ENCODE measurements around the gene CRTC3. TPM values are rescaled to one million over a fixed set of nuclear protein-coding genes. Genes with fewer than 3 reads are reported as not detected.

CRTC3 gene
- total and polyA plus RNA-seq, 2 of the 13 experiments (the other 11 are each of a cell fraction or from before 2014, with no cell fraction given), result 8.4 to 11.8 TPM

DNA sequence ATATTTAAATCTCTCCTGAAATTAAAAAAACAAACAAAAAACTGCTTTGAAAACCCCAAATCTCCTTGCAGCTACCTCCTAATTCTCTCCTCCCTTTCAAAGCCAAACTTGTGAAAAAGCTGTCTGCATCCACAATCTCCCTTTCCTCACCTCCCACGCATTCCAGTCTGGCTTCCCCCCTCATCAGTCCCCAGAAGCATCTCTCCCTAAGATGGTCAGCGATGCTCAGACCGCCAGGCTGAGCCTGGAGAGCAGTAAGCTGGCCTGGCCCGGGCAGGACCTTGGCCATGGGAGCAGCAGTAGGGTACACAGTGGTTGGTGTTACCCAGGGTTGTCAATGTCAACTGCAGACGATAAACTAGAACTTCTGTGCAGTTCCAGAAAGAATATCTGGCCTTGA lies 154.6 kb downstream of the CRTC3 start:
- in situ Hi-C loops (cut with HindIII; ENCODE audit: extremely low pct_ligation_motif_present, low pct_unique_long_range_greater_than_20kb) (no loop called here), intact Hi-C loops (cut with micrococcal nuclease; ENCODE audit: unreplicated experiment) (no loop called here)
- BruUV-seq (replicated peaks), result no TSS peak
- FAIRE-seq (no peak), ATAC-seq (no peak), DNase-seq (ENCODE audit: low spot score) (no peak)
- Histone ChIP-seq H3K9me3 (ENCODE audit: low read length) (no peaks in the 10 kb centered on the region), H3K27ac (ENCODE audit: extremely low read length, insufficient read depth, low read length) (no peak overlapping the region), H2AFZ (ENCODE audit: low read length) (no peak overlapping the region), H3K36me3 (replicated peaks in 1 of 2; ENCODE audit: control insufficient read depth in 1 of 2, insufficient read depth in 2 of 2, low read length in 2 of 2) (no peaks in the 10 kb centered on the region), H3K9ac (ENCODE audit: insufficient read depth, low read depth, low read length) (no peak overlapping the region), H3K79me2 (ENCODE audit: insufficient read depth, low read length) (no peaks in the 10 kb centered on the region), H3K27me3 (ENCODE audit: control insufficient read depth in 1 of 2, insufficient read depth in 2 of 2, low read length in 2 of 2) (no peaks in the 10 kb centered on the region; a peak in 1 of 5 replicates), H3K4me2 (ENCODE audit: low read depth, low read length) (no peak overlapping the region), H3K4me1 (ENCODE audit: insufficient read depth, low read length) (no peaks in the 10 kb centered on the region), H4K20me1 (ENCODE audit: insufficient read depth, low read length) (no peaks in the 10 kb centered on the region), H3K4me3 (replicated peaks in 1 of 3; ENCODE audit: insufficient read depth in 1 of 3, low read depth in 2 of 3, low read length in 3 of 3) (no peak overlapping the region)
- CTCF ChIA-PET (ENCODE audit: low intra/inter-chr PET ratio, low total read pairs), result no interaction called here
- POLR2A ChIA-PET, result no interaction called here
- 26% methylated on average over 4 of the region's 5 CpGs for WGBS (ENCODE audit: low lambda C conversion rate)
- no peak for TF ChIP-seq ZNF614 (CRISPR knock-in tag; IDR thresholded peaks at IDR 0.05; ENCODE audit: borderline replicate concordance)

DNA sequence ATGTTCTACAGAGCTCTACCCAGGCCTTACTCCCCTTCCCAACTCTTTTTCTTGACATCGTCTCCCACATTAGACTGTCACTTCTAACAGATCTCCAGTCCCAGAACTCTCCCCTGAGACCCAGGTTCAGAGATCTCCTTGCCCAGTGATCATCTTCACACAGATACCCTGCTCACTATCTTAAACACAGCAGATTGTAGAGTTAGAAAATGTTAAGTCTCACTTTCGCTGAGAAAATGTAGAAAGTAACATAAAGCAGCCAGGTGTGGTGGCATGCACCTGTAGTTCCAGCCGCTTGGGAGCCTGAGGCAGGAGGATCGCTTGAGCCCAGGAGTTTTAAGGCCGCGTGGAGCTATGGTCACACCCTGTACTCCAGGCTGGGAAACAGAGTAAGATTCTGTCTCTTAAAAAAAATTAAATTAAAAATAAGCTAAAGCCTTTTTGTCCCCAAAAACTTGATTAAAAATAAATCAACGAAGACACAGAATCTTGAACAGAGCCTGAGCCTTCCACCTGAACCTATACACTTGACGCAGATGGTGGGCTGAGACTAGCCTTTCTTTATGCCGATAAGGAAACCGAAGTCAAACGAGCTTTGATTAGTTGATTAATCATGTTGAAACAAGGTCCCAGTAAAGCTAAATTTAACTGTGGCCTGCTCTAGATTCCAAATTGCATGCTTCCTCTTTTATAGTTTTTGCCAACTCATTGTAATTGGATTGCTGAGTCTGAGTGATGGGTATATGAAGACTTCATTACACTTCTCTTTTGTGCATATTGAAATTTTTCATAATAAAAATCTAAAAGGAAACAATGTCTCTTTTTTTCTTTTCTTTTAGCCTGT lies 156.1 kb downstream of the CRTC3 start:
- H3K4me2 ChIP-seq (ENCODE audit: low read depth, low read length), result no peak overlapping the region
- ChIA-PET POLR2A (no interaction called here), CTCF (ENCODE audit: low intra/inter-chr PET ratio, low total read pairs) (no interaction called here)
- DNase-seq (ENCODE audit: low spot score) (no peak), FAIRE-seq (no peak), ATAC-seq (no peak)
- no peaks in the 10 kb centered on the region for H4K20me1 ChIP-seq (ENCODE audit: insufficient read depth, low read length)
- no peaks in the 10 kb centered on the region for H3K36me3 ChIP-seq (replicated peaks in 1 of 2; ENCODE audit: control insufficient read depth in 1 of 2, insufficient read depth in 2 of 2, low read length in 2 of 2)
- no peaks in the 10 kb centered on the region for H3K79me2 ChIP-seq (ENCODE audit: insufficient read depth, low read length)
- 56% methylated on average over 11 of the region's 11 CpGs for WGBS (ENCODE audit: low lambda C conversion rate)
- H3K27me3 ChIP-seq (ENCODE audit: control insufficient read depth in 1 of 2, insufficient read depth in 2 of 2, low read length in 2 of 2), result no peaks in the 10 kb centered on the region; a peak in 1 of 5 replicates
- no TSS peak for BruUV-seq (replicated peaks)
- no peak overlapping the region for H3K4me3 ChIP-seq (replicated peaks in 1 of 3; ENCODE audit: insufficient read depth in 1 of 3, low read depth in 2 of 3, low read length in 3 of 3)
- intact Hi-C loops (cut with micrococcal nuclease; ENCODE audit: unreplicated experiment) (no loop called here), in situ Hi-C loops (cut with HindIII; ENCODE audit: extremely low pct_ligation_motif_present, low pct_unique_long_range_greater_than_20kb) (no loop called here)
- no peaks in the 10 kb centered on the region for H3K4me1 ChIP-seq (ENCODE audit: insufficient read depth, low read length)
- H3K27ac ChIP-seq (ENCODE audit: extremely low read length, insufficient read depth, low read length), result no peak overlapping the region
- no peak overlapping the region for H3K9ac ChIP-seq (ENCODE audit: insufficient read depth, low read depth, low read length)
- no peak overlapping the region for H2AFZ ChIP-seq (ENCODE audit: low read length)
- H3K9me3 ChIP-seq (ENCODE audit: low read length), result no peaks in the 10 kb centered on the region
- TF ChIP-seq MXD4 (CRISPR knock-in tag; IDR thresholded peaks at IDR 0.05) (no peak), SALL2 (CRISPR knock-in tag; IDR thresholded peaks at IDR 0.05) (no peak), ZNF557 (CRISPR knock-in tag; IDR thresholded peaks at IDR 0.05) (no peak)
- TF ChIP-seq, protein P1, sequence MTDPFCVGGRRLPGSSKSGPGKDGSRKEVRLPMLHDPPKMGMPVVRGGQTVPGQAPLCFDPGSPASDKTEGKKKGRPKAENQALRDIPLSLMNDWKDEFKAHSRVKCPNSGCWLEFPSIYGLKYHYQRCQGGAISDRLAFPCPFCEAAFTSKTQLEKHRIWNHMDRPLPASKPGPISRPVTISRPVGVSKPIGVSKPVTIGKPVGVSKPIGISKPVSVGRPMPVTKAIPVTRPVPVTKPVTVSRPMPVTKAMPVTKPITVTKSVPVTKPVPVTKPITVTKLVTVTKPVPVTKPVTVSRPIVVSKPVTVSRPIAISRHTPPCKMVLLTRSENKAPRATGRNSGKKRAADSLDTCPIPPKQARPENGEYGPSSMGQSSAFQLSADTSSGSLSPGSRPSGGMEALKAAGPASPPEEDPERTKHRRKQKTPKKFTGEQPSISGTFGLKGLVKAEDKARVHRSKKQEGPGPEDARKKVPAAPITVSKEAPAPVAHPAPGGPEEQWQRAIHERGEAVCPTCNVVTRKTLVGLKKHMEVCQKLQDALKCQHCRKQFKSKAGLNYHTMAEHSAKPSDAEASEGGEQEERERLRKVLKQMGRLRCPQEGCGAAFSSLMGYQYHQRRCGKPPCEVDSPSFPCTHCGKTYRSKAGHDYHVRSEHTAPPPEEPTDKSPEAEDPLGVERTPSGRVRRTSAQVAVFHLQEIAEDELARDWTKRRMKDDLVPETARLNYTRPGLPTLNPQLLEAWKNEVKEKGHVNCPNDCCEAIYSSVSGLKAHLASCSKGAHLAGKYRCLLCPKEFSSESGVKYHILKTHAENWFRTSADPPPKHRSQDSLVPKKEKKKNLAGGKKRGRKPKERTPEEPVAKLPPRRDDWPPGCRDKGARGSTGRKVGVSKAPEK (CRISPR knock-in tag; IDR thresholded peaks at IDR 0.05; ENCODE audit: borderline replicate concordance), result no peak
- TF ChIP-seq, protein P2, sequence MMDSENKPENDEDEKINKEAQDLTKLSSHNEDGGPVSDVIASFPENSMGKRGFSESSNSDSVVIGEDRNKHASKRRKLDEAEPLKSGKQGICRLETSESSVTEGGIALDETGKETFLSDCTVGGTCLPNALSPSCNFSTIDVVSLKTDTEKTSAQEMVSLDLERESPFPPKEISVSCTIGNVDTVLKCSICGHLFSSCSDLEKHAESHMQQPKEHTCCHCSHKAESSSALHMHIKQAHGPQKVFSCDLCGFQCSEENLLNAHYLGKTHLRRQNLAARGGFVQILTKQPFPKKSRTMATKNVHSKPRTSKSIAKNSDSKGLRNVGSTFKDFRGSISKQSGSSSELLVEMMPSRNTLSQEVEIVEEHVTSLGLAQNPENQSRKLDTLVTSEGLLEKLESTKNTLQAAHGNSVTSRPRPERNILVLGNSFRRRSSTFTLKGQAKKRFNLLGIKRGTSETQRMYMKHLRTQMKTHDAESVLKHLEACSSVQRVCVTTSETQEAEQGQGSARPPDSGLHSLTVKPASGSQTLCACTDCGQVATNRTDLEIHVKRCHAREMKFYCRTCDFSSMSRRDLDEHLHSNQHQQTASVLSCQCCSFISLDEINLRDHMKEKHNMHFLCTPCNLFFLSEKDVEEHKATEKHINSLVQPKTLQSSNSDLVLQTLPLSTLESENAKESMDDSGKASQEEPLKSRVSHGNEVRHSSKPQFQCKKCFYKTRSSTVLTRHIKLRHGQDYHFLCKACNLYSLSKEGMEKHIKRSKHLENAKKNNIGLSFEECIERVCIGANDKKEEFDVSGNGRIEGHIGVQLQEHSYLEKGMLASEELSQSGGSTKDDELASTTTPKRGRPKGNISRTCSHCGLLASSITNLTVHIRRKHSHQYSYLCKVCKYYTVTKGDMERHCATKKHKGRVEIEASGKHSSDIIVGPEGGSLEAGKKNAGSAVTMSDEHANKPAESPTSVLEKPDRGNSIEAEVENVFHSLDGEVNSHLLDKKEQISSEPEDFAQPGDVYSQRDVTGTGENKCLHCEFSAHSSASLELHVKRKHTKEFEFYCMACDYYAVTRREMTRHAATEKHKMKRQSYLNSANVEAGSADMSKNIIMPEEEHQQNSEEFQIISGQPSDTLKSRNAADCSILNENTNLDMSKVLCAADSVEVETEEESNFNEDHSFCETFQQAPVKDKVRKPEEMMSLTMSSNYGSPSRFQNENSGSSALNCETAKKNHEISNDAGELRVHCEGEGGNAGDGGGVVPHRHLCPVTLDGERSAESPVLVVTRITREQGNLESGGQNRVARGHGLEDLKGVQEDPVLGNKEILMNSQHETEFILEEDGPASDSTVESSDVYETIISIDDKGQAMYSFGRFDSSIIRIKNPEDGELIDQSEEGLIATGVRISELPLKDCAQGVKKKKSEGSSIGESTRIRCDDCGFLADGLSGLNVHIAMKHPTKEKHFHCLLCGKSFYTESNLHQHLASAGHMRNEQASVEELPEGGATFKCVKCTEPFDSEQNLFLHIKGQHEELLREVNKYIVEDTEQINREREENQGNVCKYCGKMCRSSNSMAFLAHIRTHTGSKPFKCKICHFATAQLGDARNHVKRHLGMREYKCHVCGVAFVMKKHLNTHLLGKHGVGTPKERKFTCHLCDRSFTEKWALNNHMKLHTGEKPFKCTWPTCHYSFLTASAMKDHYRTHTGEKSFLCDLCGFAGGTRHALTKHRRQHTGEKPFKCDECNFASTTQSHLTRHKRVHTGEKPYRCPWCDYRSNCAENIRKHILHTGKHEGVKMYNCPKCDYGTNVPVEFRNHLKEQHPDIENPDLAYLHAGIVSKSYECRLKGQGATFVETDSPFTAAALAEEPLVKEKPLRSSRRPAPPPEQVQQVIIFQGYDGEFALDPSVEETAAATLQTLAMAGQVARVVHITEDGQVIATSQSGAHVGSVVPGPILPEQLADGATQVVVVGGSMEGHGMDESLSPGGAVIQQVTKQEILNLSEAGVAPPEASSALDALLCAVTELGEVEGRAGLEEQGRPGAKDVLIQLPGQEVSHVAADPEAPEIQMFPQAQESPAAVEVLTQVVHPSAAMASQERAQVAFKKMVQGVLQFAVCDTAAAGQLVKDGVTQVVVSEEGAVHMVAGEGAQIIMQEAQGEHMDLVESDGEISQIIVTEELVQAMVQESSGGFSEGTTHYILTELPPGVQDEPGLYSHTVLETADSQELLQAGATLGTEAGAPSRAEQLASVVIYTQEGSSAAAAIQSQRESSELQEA (CRISPR knock-in tag; IDR thresholded peaks at IDR 0.05; ENCODE audit: not compliant biosample characterization), result no peak
